HG03066 (cell line): ENCODE results near the gene GRIN2A.

Source experiments
- ATAC-seq: cut with Tn5 transposase; IDR thresholded peaks from one replicate; pipeline ENCODE4 v1.9.1; 2021; ENCODE audit warnings: low read depth; ENCODE audit not compliant: unreplicated experiment

GRIN2A gene

GRCh38 chr16:9934723-9935508 is 247.3 kb downstream of the GRIN2A start:
- no peak for ATAC-seq

GRCh38 chr16:9932919-9933653 is 249.1 kb downstream of the GRIN2A start:
- no peak for ATAC-seq

DNA sequence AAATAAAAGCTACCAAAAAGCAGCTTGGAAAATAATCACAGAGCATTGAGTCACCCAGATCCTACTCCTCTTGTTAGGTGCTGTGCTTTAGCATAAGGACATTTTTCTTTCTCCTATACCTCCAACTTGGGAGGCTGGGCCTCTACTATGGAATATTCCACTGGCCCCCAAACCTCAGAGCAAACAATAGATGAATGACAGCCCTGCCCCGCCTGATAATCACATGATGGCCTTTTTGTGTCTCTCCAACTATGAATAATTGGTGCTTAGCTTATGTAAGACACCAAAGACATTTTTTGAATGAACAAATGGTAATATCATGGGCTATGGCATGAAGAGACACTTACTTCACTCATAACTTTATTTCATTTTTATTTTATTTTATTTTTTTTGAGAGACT is 250.2 kb downstream of the GRIN2A start:
- ATAC-seq, result no peak

- ATAC-seq, result no peak
Observed at GRCh38 chr16:9929836-9930235, 252.4 kb downstream of the GRIN2A start.

DNA sequence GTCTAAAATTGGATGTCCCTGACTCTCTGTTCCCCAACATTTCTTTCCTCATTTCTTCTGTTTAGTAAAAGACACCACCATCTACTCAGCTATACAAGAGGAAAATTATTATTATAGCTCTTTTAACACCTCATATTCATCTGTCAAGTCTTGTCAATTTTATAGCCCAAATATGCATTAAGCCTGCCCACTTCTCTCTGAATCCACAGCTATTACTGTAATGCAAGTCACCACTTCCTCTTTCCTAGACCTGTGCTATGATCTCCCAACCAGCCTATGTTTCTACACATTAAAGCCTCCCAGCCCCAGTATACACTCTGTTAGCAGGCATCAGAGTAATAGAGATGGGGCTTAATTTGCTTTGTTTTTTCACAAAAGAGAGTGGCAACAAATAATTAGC is 252.9 kb downstream of the GRIN2A start:
- ATAC-seq, result no peak

DNA sequence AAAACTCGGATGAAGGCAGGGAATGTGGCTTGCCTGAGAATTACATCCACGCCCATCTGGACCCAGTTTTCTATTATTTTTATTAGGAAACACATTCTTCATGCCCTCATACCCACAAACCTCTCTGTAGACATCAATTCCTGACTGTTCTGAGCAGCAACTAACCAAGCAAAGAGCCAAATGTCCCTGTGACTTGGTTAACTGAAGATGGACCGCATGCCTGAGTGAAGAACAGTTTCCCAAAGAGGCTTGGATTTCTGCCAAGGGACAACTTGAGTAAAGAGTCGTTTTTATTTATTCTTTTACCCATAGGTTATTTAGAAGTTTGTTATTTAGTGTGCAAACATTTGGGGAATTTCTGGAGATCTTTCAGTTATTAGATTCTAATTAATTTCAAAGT is 259.8 kb downstream of the GRIN2A start:
- ATAC-seq, result no peak

DNA sequence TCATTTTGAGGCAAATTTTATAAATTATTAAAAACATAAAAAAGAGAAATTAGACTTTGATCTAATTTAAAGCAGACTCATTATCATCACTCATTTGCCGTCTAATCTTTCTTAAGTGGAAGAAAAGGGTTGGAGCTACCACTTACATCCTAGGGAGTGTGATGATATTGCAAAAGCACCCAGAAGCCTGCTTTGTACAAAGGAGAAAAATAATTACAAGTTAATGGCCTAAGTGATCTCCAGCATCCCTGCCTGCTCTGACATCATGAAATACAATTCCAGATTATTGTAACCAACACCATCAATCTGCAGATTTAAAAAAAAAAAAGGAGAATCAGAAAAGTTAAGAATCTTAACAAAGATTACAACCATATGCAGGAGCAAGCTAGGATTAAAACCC is 260.2 kb downstream of the GRIN2A start:
- ATAC-seq, result no peak

- ATAC-seq, result no peak
Observed at GRCh38 chr16:9919460-9919859, 262.8 kb downstream of the GRIN2A start.

GRCh38 chr16:9917691-9918090 is 264.5 kb downstream of the GRIN2A start:
- no peak for ATAC-seq

DNA sequence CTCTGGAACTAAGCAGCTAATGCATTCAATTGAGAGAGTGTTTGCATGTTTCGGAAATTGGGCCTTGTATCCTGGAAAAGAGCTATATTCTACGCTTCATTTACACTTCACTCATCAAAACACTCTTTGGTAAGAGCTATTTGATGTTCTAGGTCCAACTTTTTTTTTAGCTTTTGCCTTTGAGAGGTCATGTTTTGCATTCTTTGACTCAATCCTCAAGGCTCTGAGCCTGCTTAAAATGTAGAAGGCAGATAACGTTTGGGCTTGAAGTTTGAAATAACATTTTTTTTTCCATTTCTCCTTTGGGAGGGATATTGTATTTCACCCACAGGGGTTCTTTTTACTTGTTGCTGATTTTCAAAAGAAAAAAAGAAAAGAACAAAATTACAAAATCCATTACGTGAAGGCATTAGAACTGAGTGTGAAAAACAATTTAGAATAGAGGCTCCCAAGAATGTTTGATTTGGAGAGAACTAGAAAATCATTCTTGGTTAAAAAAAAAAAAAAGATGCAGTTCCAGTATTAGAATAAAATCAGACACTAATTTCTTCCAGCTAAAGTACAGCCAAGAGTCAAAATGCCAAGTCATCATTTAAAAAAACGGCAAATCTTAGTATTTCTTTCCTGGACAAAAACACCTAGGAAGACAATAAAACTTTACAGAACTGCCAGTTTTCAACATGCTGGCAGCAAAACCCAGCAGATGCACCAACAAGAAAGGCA is 268.5 kb downstream of the GRIN2A start:
- ATAC-seq, result no peak

DNA sequence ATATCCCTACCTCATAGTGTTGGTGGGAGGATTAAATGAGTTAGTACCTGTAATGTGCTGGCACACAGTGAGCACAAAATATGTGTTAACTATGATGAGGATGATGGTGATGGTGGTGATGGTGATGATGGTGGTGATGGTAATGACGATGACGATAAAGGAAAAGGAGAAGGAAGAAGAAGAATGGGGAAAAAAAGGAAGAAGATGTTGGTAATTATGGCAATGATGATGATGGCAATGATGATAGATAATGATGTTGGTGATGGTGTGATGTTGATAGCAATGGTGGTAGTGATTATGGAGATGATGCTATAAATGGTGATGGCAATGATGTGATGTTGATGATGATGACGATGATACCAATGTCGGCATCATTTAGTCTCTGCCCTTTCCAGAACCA is 270.2 kb downstream of the GRIN2A start:
- no peak for ATAC-seq

DNA sequence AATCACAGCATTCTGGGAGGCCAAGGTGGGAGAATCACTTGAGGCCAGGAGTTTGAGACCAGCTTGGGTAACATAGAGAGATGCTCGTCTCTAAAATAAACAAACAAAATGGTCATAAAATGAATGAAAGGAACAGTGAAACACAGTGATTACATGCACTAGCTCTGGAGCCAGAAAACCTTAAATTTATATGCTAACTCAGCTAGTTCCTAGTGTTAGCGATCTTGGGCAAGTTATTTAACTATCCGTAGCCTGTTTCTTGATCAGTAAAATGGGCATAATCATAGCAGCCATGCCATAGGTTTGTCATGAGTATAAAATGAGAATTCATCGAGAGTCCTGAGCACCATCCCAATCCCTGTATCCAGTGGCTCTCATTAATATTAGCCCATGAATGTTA is 271.0 kb downstream of the GRIN2A start:
- no peak for ATAC-seq

GRCh38 chr16:9909072-9909825 is 273.0 kb downstream of the GRIN2A start:
- no peak for ATAC-seq

DNA sequence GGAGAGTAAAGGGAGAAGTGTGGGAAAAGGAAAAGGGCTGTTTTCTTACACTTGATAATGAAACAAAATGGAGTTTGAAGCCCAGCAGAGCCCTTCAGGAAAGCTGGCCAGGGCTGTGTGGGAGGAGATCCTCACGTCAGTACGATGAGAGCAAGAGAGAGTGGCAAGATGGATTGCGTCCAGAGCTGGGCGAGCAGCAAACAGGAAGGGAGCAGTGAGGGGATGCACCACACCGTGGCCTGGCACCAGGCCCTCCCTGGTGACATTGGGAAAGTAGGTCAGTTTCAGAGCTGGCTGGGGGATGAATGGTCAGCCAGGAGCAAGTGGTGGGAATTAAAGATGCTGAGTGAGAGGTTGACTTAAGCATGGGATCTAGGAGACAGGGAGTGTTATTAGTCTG is 273.6 kb downstream of the GRIN2A start:
- no peak for ATAC-seq

DNA sequence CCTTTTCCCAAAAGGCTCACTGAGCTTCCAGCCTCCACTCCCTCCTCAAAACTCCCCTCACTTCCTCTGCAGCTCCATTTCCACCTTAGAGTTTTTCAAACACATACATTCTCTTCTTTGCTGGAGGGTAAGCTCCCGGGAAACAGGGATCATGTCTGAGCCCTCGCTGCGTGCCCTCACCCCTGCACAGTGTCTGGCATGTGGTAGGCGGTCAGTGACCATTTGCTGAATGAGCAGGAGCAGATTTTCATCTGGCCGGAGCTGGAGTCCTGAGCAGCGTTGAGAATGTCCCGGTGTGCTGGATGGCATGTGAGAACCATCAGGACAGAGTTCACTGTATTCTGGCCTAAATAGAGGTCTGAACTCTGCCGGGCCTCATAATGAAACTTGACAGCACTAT is 274.5 kb downstream of the GRIN2A start:
- ATAC-seq, result no peak

GRCh38 chr16:9906218-9906617 is 276.0 kb downstream of the GRIN2A start:
- ATAC-seq, result no peak

- no peak for ATAC-seq
Observed at GRCh38 chr16:9904526-9904925, 277.7 kb downstream of the GRIN2A start.

GRCh38 chr16:9900576-9900975 is 281.7 kb downstream of the GRIN2A start:
- no peak for ATAC-seq

DNA sequence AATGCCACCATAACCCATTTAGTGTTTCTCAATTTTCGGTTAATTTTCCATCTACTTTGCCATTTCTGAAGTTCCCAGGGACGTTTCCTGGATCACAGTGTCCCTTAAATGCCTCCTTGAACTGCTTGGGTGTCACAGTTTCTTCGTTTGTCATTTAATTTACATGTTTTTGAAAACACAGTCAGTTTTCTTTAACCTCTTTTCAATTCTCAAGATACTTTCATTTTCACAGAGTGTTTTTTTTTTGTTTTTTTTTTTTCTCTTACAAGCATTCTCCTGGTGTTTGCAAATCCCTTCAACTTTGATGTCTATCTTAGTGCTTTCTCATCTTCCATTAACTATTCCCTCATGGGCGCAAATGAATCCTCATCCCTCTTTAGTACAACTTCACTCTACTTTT is 283.7 kb downstream of the GRIN2A start:
- no peak for ATAC-seq

DNA sequence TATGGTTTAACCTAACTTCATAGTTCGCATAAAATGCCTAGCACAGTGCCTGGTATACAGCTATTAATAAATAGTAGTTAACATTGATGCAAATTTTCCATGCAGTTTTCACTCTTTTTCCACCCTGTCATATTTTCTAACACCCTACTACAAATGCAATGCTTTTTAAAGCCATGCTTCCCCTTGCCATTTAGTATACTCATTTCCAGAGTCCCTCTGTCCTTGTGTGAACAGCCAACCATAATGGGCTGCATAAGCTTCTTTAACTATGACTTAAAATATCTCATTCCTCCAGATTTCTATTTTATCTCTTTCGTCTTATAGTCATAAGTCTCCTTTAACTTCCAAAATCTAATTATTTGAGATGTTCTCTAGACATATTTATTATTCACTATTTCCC is 284.1 kb downstream of the GRIN2A start:
- ATAC-seq, result no peak

- ATAC-seq, result no peak
Observed at GRCh38 chr16:9895817-9896216, 286.4 kb downstream of the GRIN2A start.
